Measurements from ENCODE around the gene PWWP2B.
"Not testable (repeated sequence)": the region's sequence is repeated elsewhere in the genome, so short reads cannot be mapped to it uniquely, and the experiment has no call there.

Gene PWWP2B

DNA sequence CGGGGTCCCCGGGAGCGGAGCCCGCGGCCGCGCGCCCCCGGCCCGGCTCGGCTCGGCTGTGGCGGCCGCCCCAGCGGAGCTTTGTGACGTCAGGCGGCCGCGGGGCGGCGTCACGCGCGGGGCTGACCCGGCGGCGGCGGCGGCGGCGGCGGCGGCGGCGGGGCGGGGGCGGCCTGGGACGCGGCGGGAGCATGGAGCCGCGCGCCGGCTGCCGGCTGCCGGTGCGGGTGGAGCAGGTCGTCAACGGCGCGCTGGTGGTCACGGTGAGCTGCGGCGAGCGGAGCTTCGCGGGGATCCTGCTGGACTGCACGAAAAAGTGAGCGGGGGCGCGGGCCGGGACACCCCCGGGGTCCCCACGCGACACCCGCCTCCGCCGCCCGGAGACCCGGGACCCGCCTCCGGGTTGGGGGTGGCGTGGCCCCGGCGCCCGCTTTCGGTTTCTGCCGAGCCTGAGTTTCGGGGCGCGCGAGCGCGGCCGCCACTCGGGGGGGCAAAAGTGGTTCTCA is at the start of gene PWWP2B:
PWWP2B (plus strand) TSS at position 165 of the 506 bp plus-strand sequence; CDS start at position 192, 27 bp downstream.
- H3K4me3 ChIP-seq (ENCODE audit: low read length), result peak within 1 kb of the TSS; percentile 56; the same call in 1 of the 2 replicates
- TF ChIP-seq ZNF274 (IDR thresholded peaks at IDR 0.05; ENCODE audit: low read depth, low read length), result no peak

DNA sequence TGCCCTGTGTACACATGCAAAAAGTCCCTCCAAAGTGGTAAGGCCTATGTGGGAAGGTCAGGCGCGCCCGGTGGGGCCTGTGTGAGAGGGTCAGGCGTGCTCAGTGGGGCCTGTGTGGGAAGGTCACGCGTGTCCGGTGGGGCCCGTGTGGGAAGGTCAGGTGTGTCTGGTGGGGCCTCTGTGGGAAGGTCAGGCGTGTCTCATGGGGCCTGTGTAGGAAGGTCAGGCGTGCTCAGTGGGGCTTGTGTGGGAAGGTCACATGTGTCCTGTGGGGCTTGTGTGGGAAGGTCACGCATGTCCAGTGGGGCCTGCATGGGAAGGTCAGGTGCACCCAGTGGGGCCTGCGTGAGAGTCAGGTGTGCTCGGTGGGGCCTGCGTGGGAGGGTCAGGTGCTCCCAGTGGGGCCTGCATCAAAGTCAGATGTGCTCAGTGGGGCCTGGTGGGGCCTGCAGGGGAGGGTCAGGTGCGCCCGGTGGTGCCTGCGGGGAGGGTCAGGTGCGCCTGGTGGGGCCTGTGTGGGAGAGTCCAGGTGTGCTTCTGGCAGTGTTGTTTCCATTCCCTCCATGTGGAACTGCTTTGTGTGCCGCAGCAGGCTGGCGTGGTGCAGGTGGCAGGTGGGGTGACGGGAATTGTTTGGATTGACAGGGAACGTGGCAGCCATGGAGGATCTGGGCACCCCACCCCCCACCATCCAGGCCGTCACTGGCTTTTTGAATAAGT is 49.6 kb upstream of the PWWP2B start:
- no peak overlapping the region for H3K4me3 ChIP-seq (ENCODE audit: low read length)
- TF ChIP-seq ZNF274 (IDR thresholded peaks at IDR 0.05; ENCODE audit: low read depth, low read length), result no peak

DNA sequence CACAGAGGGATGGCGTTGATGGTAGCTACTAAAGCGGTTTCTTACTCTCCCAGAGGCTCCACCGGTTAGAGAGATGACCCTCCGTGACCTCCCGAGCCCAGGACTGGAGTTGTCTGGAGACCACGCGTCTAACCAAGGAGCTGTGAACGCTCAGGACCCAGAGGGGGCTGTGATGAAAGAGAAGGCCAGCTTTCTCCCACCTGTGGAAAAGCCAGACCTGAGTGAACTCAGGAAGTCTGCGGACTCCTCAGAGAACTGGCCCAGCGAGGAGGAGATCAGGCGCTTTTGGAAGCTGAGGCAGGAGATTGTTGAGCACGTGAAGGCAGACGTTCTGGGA is 49.1 kb upstream of the PWWP2B start:
- no peak overlapping the region for H3K4me3 ChIP-seq (ENCODE audit: low read length)
- TF ChIP-seq ZNF274 (IDR thresholded peaks at IDR 0.05; ENCODE audit: low read depth, low read length), result no peak

DNA sequence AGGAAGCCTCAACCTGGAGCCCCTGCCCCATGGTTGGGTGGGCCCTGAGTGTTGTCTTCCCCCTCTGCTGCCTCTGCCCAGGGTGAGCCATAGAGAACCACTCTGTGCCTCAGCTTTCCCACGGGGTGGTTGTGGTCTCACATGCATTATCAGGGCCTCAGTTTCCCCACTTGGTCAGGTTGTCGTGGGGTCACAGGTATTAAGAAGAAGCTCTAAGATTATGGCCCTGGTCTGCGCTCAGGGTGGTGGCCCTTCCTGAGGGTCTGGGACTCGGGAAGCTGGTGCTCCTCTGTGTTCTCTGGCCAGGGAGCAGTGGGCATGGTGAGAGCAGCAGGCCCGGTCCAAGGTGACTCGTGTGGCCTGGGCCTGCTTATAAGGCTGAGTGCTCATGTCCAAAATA is 47.2 kb upstream of the PWWP2B start:
- no peak overlapping the region for H3K4me3 ChIP-seq (ENCODE audit: low read length)
- TF ChIP-seq ZNF274 (IDR thresholded peaks at IDR 0.05; ENCODE audit: low read depth, low read length), result no peak

DNA sequence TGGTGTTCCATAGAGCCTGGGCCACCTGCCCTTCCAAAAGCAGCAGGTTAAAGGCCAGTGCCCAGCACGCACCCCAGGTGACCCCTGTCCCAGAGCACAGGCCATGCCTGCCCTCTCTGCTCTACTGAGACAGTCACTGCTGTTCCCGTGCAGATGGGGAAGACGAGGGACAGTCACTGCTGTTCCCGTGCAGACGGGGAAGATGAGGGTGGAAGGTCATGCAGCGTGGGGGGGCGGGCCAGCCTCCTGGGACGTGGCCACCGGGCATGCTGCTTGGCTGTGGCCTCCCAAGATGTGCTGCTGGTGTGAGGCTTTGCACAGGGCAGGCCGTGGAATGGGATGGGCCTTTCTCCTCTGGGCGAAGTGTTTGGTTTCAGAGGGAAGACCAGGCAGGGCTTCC is 46.6 kb upstream of the PWWP2B start:
- H3K4me3 ChIP-seq (ENCODE audit: low read length), result no peak overlapping the region
- TF ChIP-seq ZNF274 (IDR thresholded peaks at IDR 0.05; ENCODE audit: low read depth, low read length), result no peak

DNA sequence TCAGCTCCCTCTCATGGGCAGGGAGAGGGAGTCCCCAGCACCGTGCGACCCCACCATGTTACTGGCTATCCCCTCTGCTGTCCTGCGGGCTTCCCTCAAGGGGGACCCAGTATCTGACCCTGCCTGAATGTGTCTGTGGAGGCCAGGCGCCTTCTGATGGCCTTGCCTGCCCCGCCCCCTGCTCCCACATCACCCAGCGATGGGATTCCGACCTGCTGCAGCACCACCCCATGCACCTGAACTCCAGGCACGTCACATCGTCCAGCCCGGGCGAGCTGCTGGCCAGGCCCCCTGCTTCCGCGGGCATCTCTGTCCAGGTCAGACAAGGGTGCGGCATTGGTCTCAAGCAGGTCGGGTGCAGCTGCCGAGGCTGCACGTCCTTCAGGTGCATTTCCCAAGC is 46.1 kb upstream of the PWWP2B start:
- H3K4me3 ChIP-seq (ENCODE audit: low read length), result no peak overlapping the region
- TF ChIP-seq ZNF274 (IDR thresholded peaks at IDR 0.05; ENCODE audit: low read depth, low read length), result no peak

DNA sequence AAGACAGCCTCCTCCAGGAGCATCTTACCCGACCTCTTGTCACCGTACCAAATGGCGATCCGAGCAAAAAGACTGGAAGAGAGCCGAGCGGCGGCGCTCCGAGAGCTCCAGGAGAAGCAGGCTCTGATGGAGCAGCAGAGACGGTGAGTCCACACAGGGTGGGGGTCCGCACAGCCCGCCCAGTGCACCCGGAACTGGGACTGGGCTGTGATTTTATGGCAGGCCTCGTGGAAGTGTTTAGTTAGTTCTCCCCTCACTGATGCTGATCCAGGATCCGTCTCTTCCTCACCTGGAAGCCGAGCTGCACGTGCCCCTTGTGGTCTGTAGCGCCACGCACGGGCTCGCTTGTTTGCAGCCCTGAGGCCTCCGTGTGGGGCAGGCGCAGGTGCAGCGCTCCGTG is 45.4 kb upstream of the PWWP2B start:
- no peak overlapping the region for H3K4me3 ChIP-seq (ENCODE audit: low read length)
- no peak for TF ChIP-seq ZNF274 (IDR thresholded peaks at IDR 0.05; ENCODE audit: low read depth, low read length)

DNA sequence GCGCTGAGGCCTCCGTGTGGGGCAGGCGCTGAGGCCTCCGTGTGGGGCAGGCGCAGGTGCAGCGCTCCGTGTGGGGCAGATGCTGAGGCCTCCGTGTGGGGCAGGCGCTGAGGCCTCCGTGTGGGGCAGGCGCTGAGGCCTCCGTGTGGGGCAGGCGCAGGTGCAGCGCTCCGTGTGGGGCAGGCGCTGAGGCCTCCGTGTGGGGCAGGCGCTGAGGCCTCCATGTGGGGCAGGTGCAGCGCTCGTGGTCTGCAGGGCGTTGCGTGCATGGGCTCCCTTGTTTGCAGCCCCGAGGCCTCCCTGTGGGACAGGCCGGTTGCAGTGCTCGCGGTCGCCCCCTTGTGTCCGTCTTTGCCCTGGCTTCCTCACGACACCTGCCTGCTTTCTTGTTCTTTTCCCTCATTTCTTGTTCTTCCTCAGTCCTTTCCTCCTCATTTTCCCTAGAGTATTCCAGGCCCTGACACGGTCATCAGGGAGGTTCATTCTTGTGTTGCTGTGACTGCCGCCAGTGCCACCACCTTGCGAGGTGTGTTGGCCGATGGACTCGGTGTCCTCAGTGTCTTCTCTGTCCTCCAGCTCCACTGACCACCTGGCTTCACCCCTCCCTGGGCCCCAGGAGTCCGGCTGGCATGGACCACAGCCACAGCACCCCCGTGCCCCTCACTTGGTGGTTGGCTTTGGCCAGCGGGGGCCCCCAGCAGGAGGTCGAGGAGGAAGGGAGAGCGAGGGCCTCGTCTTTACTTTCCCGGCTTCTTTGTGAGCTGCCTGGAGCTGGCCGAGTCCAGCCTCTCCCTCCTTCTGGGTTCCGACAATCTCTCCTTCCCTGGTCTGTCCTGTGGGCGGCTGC is 44.3 kb upstream of the PWWP2B start:
- H3K4me3 ChIP-seq (ENCODE audit: low read length), result not testable (repeated sequence)

DNA sequence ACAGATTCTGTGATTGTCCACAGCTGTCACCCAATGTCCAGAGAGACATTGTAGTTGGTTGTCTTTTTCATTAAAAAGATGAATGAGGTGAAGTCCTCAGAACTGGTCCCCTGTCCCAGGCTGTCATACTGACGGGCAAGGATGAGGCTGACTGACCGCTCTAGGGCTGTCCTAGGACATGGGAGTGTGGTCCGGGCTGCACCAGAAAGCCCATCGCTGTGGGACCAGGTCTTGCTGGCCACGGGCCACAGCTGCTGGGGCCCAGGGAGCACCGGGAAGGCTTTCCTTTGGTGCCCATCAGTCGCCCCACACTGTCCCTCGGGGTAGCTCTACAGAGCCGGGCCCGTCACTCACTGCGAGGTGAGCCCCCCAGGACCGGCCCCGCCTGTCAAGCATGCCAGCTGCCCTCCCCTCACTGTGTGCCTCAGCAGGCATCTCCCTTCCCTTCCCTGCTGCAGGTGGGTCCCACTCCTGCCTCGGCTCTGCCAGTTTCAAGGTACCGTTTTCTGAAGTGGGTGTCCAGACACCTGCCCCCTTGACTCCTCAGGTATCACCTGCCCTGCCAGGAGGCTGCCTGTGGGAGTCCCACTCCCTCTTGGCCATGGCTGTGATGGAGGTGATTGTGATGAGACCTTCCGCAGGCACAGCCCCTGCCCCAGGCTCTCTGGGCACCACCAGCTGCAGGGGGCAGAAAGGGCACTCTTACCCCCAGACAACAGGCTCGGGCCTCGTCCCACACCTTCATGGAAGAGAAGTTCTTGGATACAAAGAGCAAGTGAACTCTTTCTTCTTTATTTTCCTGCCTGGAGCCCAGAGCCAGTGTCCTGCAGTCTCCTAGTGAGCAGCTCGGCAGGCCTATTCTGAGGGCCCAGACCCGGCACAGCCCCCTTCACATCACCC is 43.3 kb upstream of the PWWP2B start:
- no peak for TF ChIP-seq ZNF274 (IDR thresholded peaks at IDR 0.05; ENCODE audit: low read depth, low read length)
- no peak overlapping the region for H3K4me3 ChIP-seq (ENCODE audit: low read length)

DNA sequence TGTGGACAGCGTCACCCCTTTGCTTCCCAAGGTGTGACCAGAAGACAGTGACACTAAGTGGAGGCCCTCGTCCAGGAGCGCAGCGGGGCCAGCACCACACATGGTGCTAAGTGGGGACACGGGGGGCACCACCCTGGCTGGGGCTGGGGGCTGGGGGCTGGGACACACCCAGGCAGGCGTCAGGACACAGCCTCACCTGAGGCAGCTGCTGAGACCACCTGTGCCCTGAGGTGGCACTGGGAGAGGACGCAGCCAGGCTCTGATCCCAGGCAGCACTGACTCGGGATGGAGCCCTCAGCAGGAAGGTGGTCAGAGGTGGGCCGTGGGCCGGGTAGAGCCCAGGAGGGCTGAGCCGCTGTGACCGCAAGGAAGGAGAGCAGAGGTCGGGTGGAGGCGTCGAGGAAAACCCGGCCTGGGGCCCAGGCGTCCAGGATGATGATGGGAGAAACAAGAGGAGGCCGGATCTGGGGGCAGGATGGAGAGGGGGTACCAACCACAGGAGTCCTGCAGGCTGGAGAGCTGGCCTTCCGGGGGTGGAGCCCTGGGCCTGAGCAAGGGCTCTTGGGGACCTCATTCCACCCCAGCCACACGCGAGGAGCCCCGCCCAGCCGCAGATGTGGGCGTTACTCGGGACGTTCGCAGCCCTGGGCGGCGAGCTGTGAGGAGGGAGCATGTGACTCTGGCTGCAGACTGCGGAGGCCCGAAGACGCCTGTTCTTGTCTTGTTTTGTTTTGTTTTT is 42.5 kb upstream of the PWWP2B start:
- H3K4me3 ChIP-seq (ENCODE audit: low read length), result no peak overlapping the region
- no peak for TF ChIP-seq ZNF274 (IDR thresholded peaks at IDR 0.05; ENCODE audit: low read depth, low read length)

DNA sequence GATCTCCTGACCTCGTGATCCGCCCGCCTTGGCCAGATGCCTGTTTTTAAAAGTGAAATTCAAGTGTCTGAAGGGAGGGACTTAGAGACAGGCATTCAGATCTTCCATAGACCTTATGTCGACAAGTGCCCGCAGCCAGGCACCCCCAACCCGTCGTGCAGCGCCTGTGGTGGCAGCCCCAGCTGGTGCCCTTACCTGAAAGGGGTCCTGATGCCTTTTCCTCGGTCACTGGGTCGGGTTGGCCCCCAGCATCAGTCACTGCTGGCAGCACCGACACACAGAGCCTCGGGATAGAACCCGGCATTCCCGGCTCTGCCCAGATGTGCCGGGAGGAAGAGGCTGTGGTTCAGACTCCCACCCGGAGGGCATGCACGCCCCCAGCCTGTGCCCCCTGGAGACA is 41.7 kb upstream of the PWWP2B start:
- TF ChIP-seq ZNF274 (IDR thresholded peaks at IDR 0.05; ENCODE audit: low read depth, low read length), result no peak
- no peak overlapping the region for H3K4me3 ChIP-seq (ENCODE audit: low read length)

DNA sequence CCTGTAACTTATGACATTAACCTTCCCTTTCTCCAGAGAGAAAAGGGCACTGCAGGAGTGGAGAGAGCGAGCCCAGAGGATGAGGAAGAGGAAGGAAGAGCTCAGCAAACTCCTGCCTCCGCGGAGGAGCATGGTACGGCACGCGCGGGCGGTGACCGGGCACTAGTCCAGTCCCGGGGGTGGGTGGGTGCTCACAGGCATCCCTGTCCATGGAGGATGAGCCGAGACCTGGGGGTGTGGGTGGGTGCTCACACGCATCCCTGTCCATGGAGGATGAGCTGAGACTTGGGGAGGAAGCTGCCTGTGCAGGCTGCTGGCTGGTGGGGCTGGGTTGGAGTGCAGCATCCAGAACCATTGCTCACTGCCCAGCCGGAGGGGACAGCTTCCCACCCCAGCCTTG is 41.2 kb upstream of the PWWP2B start:
- no peak overlapping the region for H3K4me3 ChIP-seq (ENCODE audit: low read length)
- no peak for TF ChIP-seq ZNF274 (IDR thresholded peaks at IDR 0.05; ENCODE audit: low read depth, low read length)

DNA sequence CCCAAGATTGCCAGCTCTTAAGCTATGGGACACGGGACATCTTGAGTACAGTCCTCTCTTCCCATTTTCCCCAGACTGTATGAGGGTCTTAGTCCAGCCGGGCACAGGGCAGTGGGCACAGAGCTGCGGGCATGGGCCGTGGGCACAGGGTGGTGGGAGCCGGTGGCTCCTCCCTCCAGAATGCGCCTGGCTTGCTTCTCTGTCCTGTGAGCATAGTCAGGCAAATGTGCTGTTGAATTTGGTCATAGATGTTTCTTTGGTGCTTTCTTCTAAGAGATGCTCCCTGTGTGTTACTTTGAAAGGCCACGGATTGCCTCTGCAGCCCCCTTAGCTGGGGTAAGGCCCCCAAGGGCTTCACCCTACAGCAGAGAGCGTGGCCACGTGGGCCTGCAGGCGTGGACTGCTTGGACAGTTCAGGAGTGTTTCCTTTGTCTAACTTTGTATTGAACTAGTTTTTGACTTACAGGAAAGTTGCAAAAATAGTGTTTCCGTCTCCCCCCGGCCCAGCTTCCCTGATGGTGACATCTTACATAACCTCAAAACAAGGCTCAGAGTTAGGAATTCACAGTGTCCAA is 40.3 kb upstream of the PWWP2B start:
- H3K4me3 ChIP-seq (ENCODE audit: low read length), result no peak overlapping the region
- TF ChIP-seq ZNF274 (IDR thresholded peaks at IDR 0.05; ENCODE audit: low read depth, low read length), result no peak

All from GM08714 (cell line).